ENCODE data around the gene LRRC2. TPM values are rescaled to one million over a fixed set of nuclear protein-coding genes. Genes with fewer than 3 reads are reported as not detected.
"Not testable (repeated sequence)": the region's sequence is repeated elsewhere in the genome, so short reads cannot be mapped to it uniquely, and the experiment has no call there.

LRRC2 gene
- total RNA-seq, 1 donor: under 0.01 TPM

- peak; percentile 57 to 90 (median 88) for DNase-seq (ENCODE audit: low read depth in 2 of 3, low spot score in 2 of 3)
Observed at GRCh38 chr3:46558184-46559043, 7.7 kb downstream of the LRRC2 start.

GRCh38 chr3:46557814-46558183 is 8.3 kb downstream of the LRRC2 start:
- no peak for DNase-seq (ENCODE audit: low read depth in 2 of 3, low spot score in 2 of 3)

- no peak for DNase-seq (ENCODE audit: low read depth in 2 of 3, low spot score in 2 of 3)
Observed at GRCh38 chr3:46553154-46553553, 12.9 kb downstream of the LRRC2 start.

- DNase-seq (ENCODE audit: low read depth in 2 of 3, low spot score in 2 of 3): no peak
Observed at GRCh38 chr3:46552538-46552937, 13.6 kb downstream of the LRRC2 start.

GRCh38 chr3:46551615-46552014 is 14.5 kb downstream of the LRRC2 start:
- no peak for DNase-seq (ENCODE audit: low read depth in 2 of 3, low spot score in 2 of 3)

- DNase-seq (ENCODE audit: low read depth in 2 of 3, low spot score in 2 of 3): peak in 1 of 3 donors; percentile 20
Observed at GRCh38 chr3:46549989-46550388, 16.1 kb downstream of the LRRC2 start.

- peak in 2 of 3 donors; percentile 30 to 51 for DNase-seq (ENCODE audit: low read depth in 2 of 3, low spot score in 2 of 3)
Observed at GRCh38 chr3:46549408-46549904, 16.6 kb downstream of the LRRC2 start.

GRCh38 chr3:46548611-46549010 is 17.5 kb downstream of the LRRC2 start:
- DNase-seq (ENCODE audit: low read depth in 2 of 3, low spot score in 2 of 3): not testable (repeated sequence)

GRCh38 chr3:46546896-46547440 is 19.1 kb downstream of the LRRC2 start:
- DNase-seq (ENCODE audit: low read depth in 2 of 3, low spot score in 2 of 3): no peak

GRCh38 chr3:46545818-46546630 is 20.1 kb downstream of the LRRC2 start:
- DNase-seq (ENCODE audit: low read depth in 2 of 3, low spot score in 2 of 3): no peak

GRCh38 chr3:46544771-46545503 is 21.2 kb downstream of the LRRC2 start:
- DNase-seq (ENCODE audit: low read depth in 2 of 3, low spot score in 2 of 3): no peak

GRCh38 chr3:46542801-46543201 is 23.3 kb downstream of the LRRC2 start:
- DNase-seq (ENCODE audit: low read depth in 2 of 3, low spot score in 2 of 3): no peak

- no peak for DNase-seq (ENCODE audit: low read depth in 2 of 3, low spot score in 2 of 3)
Observed at GRCh38 chr3:46542344-46542743, 23.8 kb downstream of the LRRC2 start.

- DNase-seq (ENCODE audit: low read depth in 2 of 3, low spot score in 2 of 3): peak in 1 of 3 donors; percentile 36
Observed at GRCh38 chr3:46541835-46542234, 24.3 kb downstream of the LRRC2 start.

GRCh38 chr3:46540550-46540949 is 25.6 kb downstream of the LRRC2 start:
- no peak for DNase-seq (ENCODE audit: low read depth in 2 of 3, low spot score in 2 of 3)

- no peak for DNase-seq (ENCODE audit: low read depth in 2 of 3, low spot score in 2 of 3)
Observed at GRCh38 chr3:46539443-46540005, 26.6 kb downstream of the LRRC2 start.

- DNase-seq (ENCODE audit: low read depth in 2 of 3, low spot score in 2 of 3): peak; percentile 67 to 87 (median 77)
Observed at GRCh38 chr3:46538803-46539442, 27.2 kb downstream of the LRRC2 start.

GRCh38 chr3:46538425-46538802 is 27.7 kb downstream of the LRRC2 start:
- DNase-seq (ENCODE audit: low read depth in 2 of 3, low spot score in 2 of 3): not testable (repeated sequence)

GRCh38 chr3:46537779-46538178 is 28.3 kb downstream of the LRRC2 start:
- no peak for DNase-seq (ENCODE audit: low read depth in 2 of 3, low spot score in 2 of 3)

- DNase-seq (ENCODE audit: low read depth in 2 of 3, low spot score in 2 of 3): no peak
Observed at GRCh38 chr3:46537316-46537715, 28.8 kb downstream of the LRRC2 start.
